Mesenchymal stem cell (in vitro differentiated cells and primary cell): ENCODE results near the gene CAV3.
"Not testable (repeated sequence)": the region's sequence is repeated elsewhere in the genome, so short reads cannot be mapped to it uniquely, and the experiment has no call there.

ENCODE experiments used
- DNase-seq: peaks from one replicate; pipeline ENCODE4 v3.0.0-alpha.2; 2013
- H2AFZ ChIP-seq: one replicate; pipeline ENCODE4 v1.6.1; 2013; ENCODE audit warnings: low read depth, mild to moderate bottlenecking, control low read depth, inconsistent platforms, low read length, moderate library complexity
- H2AK5ac ChIP-seq: 2 replicates; pipeline ENCODE4 v1.6.1; 2013; ENCODE audit warnings: low read length, moderate library complexity, mild to moderate bottlenecking, inconsistent platforms; ENCODE audit not compliant: severe bottlenecking
- H2BK120ac ChIP-seq: one replicate; pipeline ENCODE4 v1.6.1; 2013; ENCODE audit warnings: low read depth, mild to moderate bottlenecking, inconsistent platforms, low read length, moderate library complexity
- H2BK12ac ChIP-seq, 2 experiments: one replicate each; pipeline ENCODE4 v1.6.1; 2013; ENCODE audit warnings: inconsistent platforms in 2 of 2, low read length in 2 of 2, mild to moderate bottlenecking in 2 of 2, moderate library complexity in 2 of 2, control low read depth in 1 of 2
- H2BK15ac ChIP-seq: one replicate; pipeline ENCODE4 v1.6.1; 2013; ENCODE audit warnings: mild to moderate bottlenecking, low read depth, inconsistent platforms; ENCODE audit not compliant: poor library complexity, severe bottlenecking
- H2BK5ac ChIP-seq: 2 replicates; pipeline ENCODE4 v1.6.1; 2013; ENCODE audit warnings: low read depth, mild to moderate bottlenecking, low read length, control low read depth, inconsistent platforms; ENCODE audit not compliant: poor library complexity, severe bottlenecking
- H3K14ac ChIP-seq, 2 experiments: one replicate each; pipeline ENCODE4 v1.6.1; 2013; ENCODE audit warnings: inconsistent platforms in 2 of 2, low read length in 2 of 2, control low read depth in 1 of 2, mild to moderate bottlenecking in 1 of 2, moderate library complexity in 1 of 2
- H3K18ac ChIP-seq, 2 experiments: one replicate each; pipeline ENCODE4 v1.6.1; 2013; ENCODE audit warnings: inconsistent platforms in 2 of 2, low read length in 2 of 2, control low read depth in 1 of 2, low read depth in 1 of 2, mild to moderate bottlenecking in 1 of 2
- H3K23ac ChIP-seq, 2 experiments: one replicate each; pipeline ENCODE4 v1.6.1; 2013; ENCODE audit warnings: inconsistent platforms in 2 of 2, low read length in 2 of 2, mild to moderate bottlenecking in 2 of 2, moderate library complexity in 2 of 2, control low read depth in 1 of 2
- H3K27ac ChIP-seq: 2 replicates; pipeline ENCODE4 v1.5.1; 2013; ENCODE audit warnings: mild to moderate bottlenecking, moderate library complexity, low read length, control low read depth, inconsistent platforms; ENCODE audit not compliant: poor library complexity, severe bottlenecking
- H3K27me3 ChIP-seq, 2 experiments: 2 replicates each; pipeline versions ENCODE4 v1.6.1 to v1.7.0; 2013; ENCODE audit warnings: low read length in 2 of 2, mild to moderate bottlenecking in 2 of 2, moderate library complexity in 2 of 2, control low read depth in 1 of 2, inconsistent platforms in 1 of 2; ENCODE audit not compliant: control insufficient read depth in 1 of 2, insufficient read depth in 1 of 2
- H3K36me3 ChIP-seq, 2 experiments: 2 replicates each; pipeline versions ENCODE4 v1.6.1 to v1.7.0; 2013; ENCODE audit warnings: low read length in 2 of 2, control low read depth in 1 of 2, inconsistent platforms in 1 of 2, low read depth in 1 of 2, mild to moderate bottlenecking in 1 of 2; ENCODE audit not compliant: insufficient read depth in 2 of 2, control insufficient read depth in 1 of 2
- H3K4ac ChIP-seq, 2 experiments: one replicate each; pipeline ENCODE4 v1.6.1; 2013; ENCODE audit warnings: inconsistent platforms in 2 of 2, low read length in 2 of 2, mild to moderate bottlenecking in 2 of 2, moderate library complexity in 2 of 2, control low read depth in 1 of 2, low read depth in 1 of 2
- H3K4me1 ChIP-seq: 2 replicates; pipeline ENCODE4 v1.6.1; 2013; ENCODE audit warnings: low read depth, low read length, control low read depth; ENCODE audit not compliant: control insufficient read depth, insufficient read depth
- H3K4me2 ChIP-seq: 2 replicates; pipeline ENCODE4 v1.6.1; 2013; ENCODE audit warnings: low read length, mild to moderate bottlenecking, inconsistent platforms; ENCODE audit not compliant: poor library complexity, severe bottlenecking
- H3K4me3 ChIP-seq, 2 experiments: 2 replicates each; pipeline versions ENCODE4 v1.5.1 to v1.7.0; 2013; ENCODE audit warnings: low read length in 2 of 2, mild to moderate bottlenecking in 2 of 2, control low read depth in 1 of 2, low read depth in 1 of 2; ENCODE audit not compliant: insufficient read depth in 1 of 2
- H3K79me1 ChIP-seq: replicated peaks from 2 replicates; pipeline ENCODE4 v1.6.1; 2013; ENCODE audit warnings: mild to moderate bottlenecking, control low read depth, low read length, inconsistent platforms; ENCODE audit not compliant: poor library complexity, severe bottlenecking
- H3K9ac ChIP-seq: 2 replicates; pipeline ENCODE4 v1.7.0; 2013; ENCODE audit warnings: mild to moderate bottlenecking, low read length, moderate library complexity
- H3K9me3 ChIP-seq: 2 replicates; pipeline ENCODE4 v1.7.0; 2013; ENCODE audit warnings: mild to moderate bottlenecking, low read length; ENCODE audit not compliant: control insufficient read depth
- H4K8ac ChIP-seq: one replicate; pipeline ENCODE4 v1.6.1; 2013; ENCODE audit warnings: inconsistent platforms, mild to moderate bottlenecking, low read length, moderate library complexity
- H4K91ac ChIP-seq: one replicate; pipeline ENCODE4 v1.6.1; 2013; ENCODE audit warnings: mild to moderate bottlenecking, low read length, inconsistent platforms
- WGBS: methylation state at CpG from one replicate; pipeline ENCODE4 v1.1.7; 2013; ENCODE audit warnings: mixed read lengths; 5-methylcytosine and 5-hydroxymethylcytosine counted together

CAV3 gene

GRCh38 chr3:8712908-8713255 lies 20.7 kb upstream of the CAV3 start:
- H4K8ac ChIP-seq = no peak overlapping the region
- no peak for DNase-seq

GRCh38 chr3:8713901-8714759 lies 19.5 kb upstream of the CAV3 start:
- Histone ChIP-seq H3K9me3 (no peaks in the 10 kb centered on the region), H3K14ac (no peak overlapping the region), H2BK5ac (no peak overlapping the region), H3K4me2 (no peak overlapping the region), H2AK5ac (no peak overlapping the region), H3K27me3 (peaks cover 0 to 29% of the 10 kb centered on the region in 2 experiments), H3K18ac (no peak overlapping the region), H3K9ac (no peak overlapping the region), H3K4ac (no peak overlapping the region), H3K27ac (no peak overlapping the region), H2BK12ac (no peak overlapping the region), H2BK120ac (no peak overlapping the region), H2AFZ (no peak overlapping the region), H3K4me3 (no peak overlapping the region), H3K36me3 (no peaks in the 10 kb centered on the region), H3K79me1 (no peaks in the 10 kb centered on the region), H3K4me1 (no peaks in the 10 kb centered on the region), H3K23ac (no peak overlapping the region), H4K91ac (no peak overlapping the region), H4K8ac (no peak overlapping the region), H2BK15ac (no peak overlapping the region)
- no peak for DNase-seq
- 90% methylated on average over 11 of the region's 14 CpGs for WGBS

More at GRCh38 chr3:8712908-8713255, 20.7 kb upstream of the CAV3 start:
- H3K4me2 ChIP-seq = no peak overlapping the region
- H3K27ac ChIP-seq = no peak overlapping the region
- H3K18ac ChIP-seq = no peak overlapping the region
- no peaks in the 10 kb centered on the region for H3K4me1 ChIP-seq
- no peak overlapping the region for H2BK120ac ChIP-seq
- 98% methylated on average over 2 of the region's 2 CpGs for WGBS
- H2AK5ac ChIP-seq = no peak overlapping the region
- H3K79me1 ChIP-seq = no peaks in the 10 kb centered on the region
- no peaks in the 10 kb centered on the region for H3K36me3 ChIP-seq
- H2BK5ac ChIP-seq = no peak overlapping the region
- no peak overlapping the region for H4K91ac ChIP-seq
- H3K4ac ChIP-seq = no peak overlapping the region
- no peak overlapping the region for H2BK15ac ChIP-seq
- no peak overlapping the region for H3K4me3 ChIP-seq
- no peak overlapping the region for H2AFZ ChIP-seq
- H3K9ac ChIP-seq = no peak overlapping the region
- peaks cover 0 to 34% of the 10 kb centered on the region in 2 experiments for H3K27me3 ChIP-seq
- peaks cover 4% of the 10 kb centered on the region for H3K9me3 ChIP-seq
- no peak overlapping the region for H3K23ac ChIP-seq
- no peak overlapping the region for H3K14ac ChIP-seq
- H2BK12ac ChIP-seq = no peak overlapping the region

GRCh38 chr3:8715757-8716156 lies 17.8 kb upstream of the CAV3 start:
- H3K27ac ChIP-seq, H3K36me3 ChIP-seq, H3K79me1 ChIP-seq, H3K18ac ChIP-seq, H3K9ac ChIP-seq, DNase-seq, H2AK5ac ChIP-seq, H3K4me2 ChIP-seq, H3K23ac ChIP-seq, H2BK15ac ChIP-seq, H4K8ac ChIP-seq, H2BK5ac ChIP-seq, H4K91ac ChIP-seq, H3K4ac ChIP-seq, H2BK12ac ChIP-seq, H3K14ac ChIP-seq, H2BK120ac ChIP-seq, H2AFZ ChIP-seq, H3K4me3 ChIP-seq, H3K9me3 ChIP-seq, H3K4me1 ChIP-seq: not testable (repeated sequence)
- 90% methylated on average over 11 of the region's 12 CpGs for WGBS
- peaks cover 0 to 21% of the 10 kb centered on the region in 2 experiments for H3K27me3 ChIP-seq

GRCh38 chr3:8722808-8723207 lies 10.8 kb upstream of the CAV3 start:
- Histone ChIP-seq H3K79me1 (no peaks in the 10 kb centered on the region), H2BK5ac (no peak overlapping the region), H3K9ac (no peak overlapping the region), H2AK5ac (no peak overlapping the region), H3K36me3 (no peaks in the 10 kb centered on the region), H3K4me1 (no peaks in the 10 kb centered on the region), H3K4me3 (no peak overlapping the region), H2BK15ac (no peak overlapping the region), H3K4ac (no peak overlapping the region), H3K27ac (no peak overlapping the region), H4K8ac (no peak overlapping the region), H3K27me3 (peaks cover 0 to 9% of the 10 kb centered on the region in 2 experiments), H3K18ac (no peak overlapping the region), H2BK12ac (no peak overlapping the region), H3K14ac (no peak overlapping the region), H3K4me2 (no peak overlapping the region), H2AFZ (no peak overlapping the region), H2BK120ac (no peak overlapping the region), H3K9me3 (peaks cover 6% of the 10 kb centered on the region), H4K91ac (no peak overlapping the region), H3K23ac (no peak overlapping the region)
- WGBS = 79% methylated on average over 4 of the region's 5 CpGs
- DNase-seq = no peak
